K562 (cell line): ENCODE results near the gene HMGA1. TPM values are rescaled to one million over a fixed set of nuclear protein-coding genes. Genes with fewer than 3 reads are reported as not detected.

Experiments
- ATAC-seq: fragments of 200-7000 bp; cut with Tn5 transposase; 3 replicates; pipeline ENCODE4 v1.9.1; 2020; ENCODE audit warnings: moderate library complexity
- BruUV-seq: library from RNA; stranded (reverse); fragments of 400-500 nt; replicated peaks from 2 replicates; lab custom pipeline; 2021; lab: Mats Ljungman, UMichigan
- CTCF ChIA-PET: fragments of 300-600 bp; formaldehyde crosslinking; extraction: SDS; loops from one replicate; lab custom pipeline; 2021; ENCODE audit warnings: low intra/inter-chr PET ratio; lab: Yijun Ruan, JAX
- POLR2A ChIA-PET: fragments of 300-600, 350-650 bp; sonication (Branson Sonifier 250); formaldehyde crosslinking; extraction: SDS; loops from one replicate; lab custom pipeline; 2021; ENCODE audit warnings: antibody characterized with exemption, inconsistent platforms; lab: Yijun Ruan, JAX
- DNase-seq, 4 experiments: peaks; one replicate each; pipeline versions ENCODE4 v3.0.0 to v3.0.0-alpha.2; 2011 to 2018; ENCODE audit warnings: low spot score in 3 of 4, mixed read lengths in 3 of 4; ENCODE audit errors: extremely low read depth in 1 of 4
- FAIRE-seq: peaks from 2 replicates; lab custom pipeline; 2011; peaks lifted over from hg19 to GRCh38; lab: Jason Lieb, UNC
- H2AFZ ChIP-seq: 2 replicates; pipeline ENCODE4 v1.6.0; 2011; ENCODE audit warnings: low read depth, low read length, control low read depth, inconsistent platforms
- H3K27ac ChIP-seq: fragments of 200-600 bp; 3 replicates; pipeline ENCODE4 v1.8.0; 2011; ENCODE audit warnings: low read depth, mild to moderate bottlenecking, control low read depth, inconsistent platforms, low read length, moderate library complexity, mixed read lengths; ENCODE audit errors: extremely low read depth
- H3K27me3 ChIP-seq, 2 experiments: fragments of 300-600 bp in 1 of 2; 2 replicates in 1 of 2; 3 replicates in 1 of 2; pipeline versions ENCODE4 v1.6.0 to v1.8.0; 2011; ENCODE audit warnings: inconsistent platforms in 2 of 2, low read length in 2 of 2, mild to moderate bottlenecking in 1 of 2, mixed read lengths in 1 of 2, moderate library complexity in 1 of 2; ENCODE audit not compliant: control insufficient read depth in 2 of 2, insufficient read depth in 2 of 2
- H3K36me3 ChIP-seq: fragments of 300-600 bp; 3 replicates; pipeline ENCODE4 v1.8.0; 2011; ENCODE audit warnings: mild to moderate bottlenecking, low read length, inconsistent platforms; ENCODE audit not compliant: control insufficient read depth, insufficient read depth
- H3K4me1 ChIP-seq, 2 experiments: fragments of 200-600 bp in 1 of 2; replicated peaks in 1 of 2; 2 replicates in 1 of 2; 3 replicates in 1 of 2; pipeline versions ENCODE4 v1.5.1 to v1.8.0; 2011; ENCODE audit warnings: inconsistent platforms in 2 of 2, low read length in 2 of 2, mild to moderate bottlenecking in 1 of 2, mixed read lengths in 1 of 2, moderate library complexity in 1 of 2; ENCODE audit not compliant: control insufficient read depth in 2 of 2, insufficient read depth in 2 of 2
- H3K4me2 ChIP-seq: 2 replicates; pipeline ENCODE4 v1.6.1; 2011; ENCODE audit warnings: low read length, control low read depth, inconsistent platforms, mixed read lengths; ENCODE audit not compliant: insufficient read depth
- H3K4me3 ChIP-seq: fragments of 200-600 bp; sonication (generic), shearing (Covaris generic); 2 replicates; pipeline ENCODE4 v1.5.1; 2016; ENCODE audit warnings: control low read depth, inconsistent platforms
- H3K79me2 ChIP-seq: fragments of 200-600 bp; 3 replicates; pipeline ENCODE4 v1.8.0; 2011; ENCODE audit warnings: low read length, inconsistent platforms; ENCODE audit not compliant: control insufficient read depth, insufficient read depth
- H3K9ac ChIP-seq, 2 experiments: 2 replicates each; pipeline versions ENCODE4 v1.6.0 to v1.6.1; 2011; ENCODE audit warnings: low read depth in 2 of 2, low read length in 2 of 2, control low read depth in 1 of 2, inconsistent platforms in 1 of 2, mild to moderate bottlenecking in 1 of 2, mixed read lengths in 1 of 2; ENCODE audit not compliant: insufficient read depth in 1 of 2
- H3K9me1 ChIP-seq: one replicate; pipeline ENCODE4 v1.6.0; 2011; ENCODE audit warnings: inconsistent platforms, mild to moderate bottlenecking, low read length, moderate library complexity; ENCODE audit not compliant: control insufficient read depth, insufficient read depth
- H3K9me3 ChIP-seq: replicated peaks from 2 replicates; pipeline ENCODE4 v1.5.1; 2011; ENCODE audit warnings: low read depth, low read length, inconsistent platforms; ENCODE audit not compliant: control insufficient read depth, insufficient read depth
- H4K20me1 ChIP-seq: replicated peaks from 2 replicates; pipeline ENCODE4 v1.6.1; 2011; ENCODE audit warnings: low read length, inconsistent platforms, mixed read lengths; ENCODE audit not compliant: control insufficient read depth, insufficient read depth
- ASH1L ChIP-seq: fragments of 450-650 bp; IDR thresholded peaks from 2 replicates; pipeline ENCODE4 v1.6.1; 2018; ENCODE audit warnings: borderline replicate concordance, mild to moderate bottlenecking, low read depth; ENCODE audit not compliant: partially characterized antibody
- E2F3 ChIP-seq: fragments of 250-450 bp; sonication (Bioruptor Pico); IDR thresholded peaks from 2 replicates; pipeline ENCODE4 v1.4.0; 2020; ENCODE audit warnings: mild to moderate bottlenecking
- FOXJ2 ChIP-seq: fragments of 200-800 bp; sonication (Bioruptor generic); IDR thresholded peaks from 2 replicates; pipeline ENCODE4 v1.6.1; 2016; ENCODE audit warnings: missing genetic modification characterization, missing compliant biosample characterization
- GTF2B ChIP-seq: IDR thresholded peaks from 2 replicates; pipeline ENCODE4 v1.6.1; 2011; ENCODE audit not compliant: insufficient read length; ENCODE audit errors: extremely low read depth
- IRF2 ChIP-seq: sonication (generic); formaldehyde crosslinking; IDR thresholded peaks from 2 replicates; pipeline ENCODE4 v1.8.1; 2022; ENCODE audit warnings: mild to moderate bottlenecking, missing genetic modification reagents
- MNT ChIP-seq, 2 experiments: fragments of 450-650 bp; conservative IDR thresholded peaks; 2 replicates each; pipeline ENCODE4 v1.6.1; 2017; ENCODE audit warnings: mild to moderate bottlenecking in 2 of 2, moderate library complexity in 2 of 2
- MXD1 ChIP-seq: fragments of 250-450 bp; sonication (Bioruptor Pico); IDR thresholded peaks from 2 replicates; pipeline ENCODE4 v1.8.0; 2021; ENCODE audit warnings: borderline replicate concordance, mild to moderate bottlenecking, moderate library complexity; ENCODE audit not compliant: poor library complexity, severe bottlenecking
- MYC ChIP-seq, 2 experiments: fragments of 250-450 bp in 1 of 2; sonication (Bioruptor Pico) in 1 of 2; IDR thresholded peaks; 2 replicates each; pipeline versions ENCODE4 v1.5.1 to v1.6.1; 2012 to 2021; ENCODE audit warnings: low read depth in 2 of 2, borderline replicate concordance in 1 of 2, improper control_type of control experiment in 1 of 2, low read length in 1 of 2, mild to moderate bottlenecking in 1 of 2, moderate library complexity in 1 of 2
- NFIX ChIP-seq: fragments of 250-450 bp; sonication (Bioruptor Pico); IDR thresholded peaks from 2 replicates; pipeline ENCODE4 v1.4.0; 2020; ENCODE audit warnings: low read depth, mild to moderate bottlenecking, moderate library complexity
- PTBP1 ChIP-seq: fragments of 200-400 bp; formaldehyde crosslinking; IDR thresholded peaks from 2 replicates; pipeline ENCODE4 v1.6.1; 2017; ENCODE audit warnings: low read depth, low read length
- RBBP5 ChIP-seq: fragments of 200-600 bp; sonication (generic); IDR thresholded peaks from 2 replicates; pipeline ENCODE4 v1.6.1; 2012; ENCODE audit warnings: borderline replicate concordance, mild to moderate bottlenecking, low read length, control low read depth, inconsistent platforms; ENCODE audit not compliant: insufficient read depth, poor library complexity, severe bottlenecking
- RBFOX2 ChIP-seq: fragments of 200-400 bp; formaldehyde crosslinking; IDR thresholded peaks from 2 replicates; pipeline ENCODE4 v1.6.1; 2017; ENCODE audit warnings: low read depth, mild to moderate bottlenecking, low read length, moderate library complexity
- SUPT5H ChIP-seq: fragments of 450-650 bp; IDR thresholded peaks from 2 replicates; pipeline ENCODE4 v1.6.1; 2016
- ZKSCAN8 ChIP-seq: fragments of 200-800 bp; sonication (Bioruptor generic); IDR thresholded peaks from 2 replicates; pipeline ENCODE4 v1.6.1; 2016; ENCODE audit warnings: missing genetic modification characterization, missing compliant biosample characterization
- ZNF274 ChIP-seq: IDR thresholded peaks from 2 replicates; pipeline ENCODE4 v1.6.1; 2011; ENCODE audit warnings: low read depth, mild to moderate bottlenecking, low read length, moderate library complexity, borderline replicate concordance
- ZNF3 ChIP-seq: fragments of 250-450 bp; sonication (Bioruptor Pico); IDR thresholded peaks from 2 replicates; pipeline ENCODE4 v1.5.0; 2021; ENCODE audit warnings: mild to moderate bottlenecking, moderate library complexity
- ZNF695 ChIP-seq: fragments of 450-650 bp; formaldehyde crosslinking; IDR thresholded peaks from 2 replicates; pipeline ENCODE4 v1.4.0; 2020; ENCODE audit warnings: mild to moderate bottlenecking, moderate library complexity
- ZNF766 ChIP-seq: fragments of 200-800 bp; sonication (Bioruptor generic); conservative IDR thresholded peaks from 2 replicates; pipeline ENCODE4 v1.6.1; 2016; ENCODE audit warnings: missing genetic modification characterization, missing compliant biosample characterization
- WGBS: fragments of 100-300 bp; shearing (Covaris generic); methylation state at CpG from one replicate; pipeline ENCODE4 v1.1.6; 2016; ENCODE audit warnings: low coverage, mixed read lengths; ENCODE audit not compliant: insufficient coverage; ENCODE audit errors: missing lambda C conversion rate; 5-methylcytosine and 5-hydroxymethylcytosine counted together
- in situ Hi-C: fragments of 300-500 bp; cut with MboI; formaldehyde crosslinking; loops from 4 replicates; pipeline ENCODE4 v1.15.0; 2018; ENCODE audit warnings: inconsistent platforms, mixed read lengths
- intact Hi-C: fragments of 100-400 bp; cut with micrococcal nuclease; formaldehyde crosslinking; loops from 2 replicates; pipeline ENCODE4 v1.14.2; 2022
- polyA plus RNA-seq, 8 experiments: library from polyadenylated mRNA; depleted of rRNA in 4 of 8; stranded (reverse) in 5 of 8; unstranded in 3 of 8; fragments of >200 nt; fragmentation: Nextera tagmentation in 2 of 8; fragmentation: Illumina TruSeq in 1 of 8; extraction: Ambion mirVana in 2 of 8; extraction: Trizol in 1 of 8; gene quantifications; 2 replicates each; pipeline versions ENCODE4 v1.2.1 to v1.2.3, GENCODE V29; 2011 to 2014; ENCODE audit warnings: inconsistent platforms in 1 of 8, missing spikeins in 1 of 8
- total RNA-seq, 7 experiments: library from RNA; depleted of rRNA in 6 of 7; stranded (reverse); fragments of >200 nt in 6 of 7; fragmentation: Illumina TruSeq in 2 of 7; extraction: Trizol in 2 of 7; gene quantifications; 2 replicates each; pipeline versions ENCODE4 v1.2.1 to v1.2.3, GENCODE V29; 2011 to 2021; ENCODE audit warnings: low replicate concordance in 1 of 7

HMGA1 gene
- total and polyA plus RNA-seq, 9 of the 15 experiments (the other 6 are each of a cell fraction or from before 2014, with no cell fraction given) = 27.8 to 1,947 (median 594) TPM

- H3K4me1 ChIP-seq = peaks cover 8 to 52% of the 10 kb centered on the region in 2 experiments; a peak in 4 of 5 replicates
- BruUV-seq = no TSS peak
- H3K27me3 ChIP-seq = no peaks in the 10 kb centered on the region
- H3K9me1 ChIP-seq = no peaks in the 10 kb centered on the region
- no peak overlapping the region for H3K4me3 ChIP-seq
- H2AFZ ChIP-seq = no peak overlapping the region
- H3K36me3 ChIP-seq = peaks cover 85% of the 10 kb centered on the region
- intact Hi-C loops (loop anchor here (2.0 kb wide), 1 partner anchor 40 kb away; no protein-coding TSS in a partner anchor), in situ Hi-C loops (no loop called here)
- H3K9me3 ChIP-seq = no peaks in the 10 kb centered on the region
- H4K20me1 ChIP-seq = no peaks in the 10 kb centered on the region
- H3K4me2 ChIP-seq = peak overlapping the region; percentile 20
- DNase-seq (peak; percentile 69 to 93 (median 82)), FAIRE-seq (peak; percentile 84), ATAC-seq (peak; percentile 84)
- CTCF ChIA-PET = no interaction called here
- peak overlapping the region in 1 of 2 experiments; percentile 7; a peak in 1 of 4 replicates for H3K9ac ChIP-seq
- POLR2A ChIA-PET = no interaction called here
- 41% methylated on average over 4 of the region's 4 CpGs for WGBS
- H3K79me2 ChIP-seq = peaks cover 10% of the 10 kb centered on the region
- peak overlapping the region; percentile 7 for H3K27ac ChIP-seq
- no peak for TF ChIP-seq SUPT5H
- no peak for TF ChIP-seq FOXJ2 (tag)
- TF ChIP-seq E2F3 (CRISPR knock-in tag) = no peak
- TF ChIP-seq ASH1L = no peak
- TF ChIP-seq RBFOX2 = no peak
- TF ChIP-seq RBBP5 = no peak
- no peak for TF ChIP-seq ZNF766 (CRISPR knock-in tag)
- no peak for TF ChIP-seq NFIX (CRISPR knock-in tag)
- no peak for TF ChIP-seq GTF2B
- peak in 1 of 2 experiments; percentile 55; a peak in 2 of 4 replicates for TF ChIP-seq MNT (conservative IDR thresholded peaks at IDR 0.05)
- no peak for TF ChIP-seq ZNF695 (CRISPR knock-in tag)
- 0 out of 2 replicates have a peak, but pooled peaks have one; percentile 58 for TF ChIP-seq MYC (IDR thresholded peaks at IDR 0.05; ENCODE audit: low read depth, low read length)
- no peak for TF ChIP-seq MYC (CRISPR knock-in tag; IDR thresholded peaks at IDR 0.05; ENCODE audit: borderline replicate concordance, low read depth)
- peak; percentile 39; the same call in 1 of the 2 replicates for TF ChIP-seq ZKSCAN8
- TF ChIP-seq ZNF3 (CRISPR knock-in tag) = no peak
- no peak for TF ChIP-seq MXD1 (CRISPR knock-in tag)
- no peak for TF ChIP-seq PTBP1
- no peak; the same call in 1 of the 2 replicates for TF ChIP-seq ZNF274
- TF ChIP-seq IRF2 = no peak
Measured at GRCh38 chr6:34284563-34285447, 48.1 kb downstream of the HMGA1 start.
